Fibroblast of pulmonary artery (primary cell): ENCODE measurements around the gene PDSS1.

Source experiments
- DNase-seq: peaks from one replicate; pipeline ENCODE4 v3.0.0-alpha.2; 2010; ENCODE audit warnings: low read depth
- H3K4me3 ChIP-seq: replicated peaks from 2 replicates; pipeline ENCODE4 v1.5.1; 2011; ENCODE audit warnings: low read depth, mild to moderate bottlenecking, control low read depth, low read length, moderate library complexity
- TF ChIP-seq, protein P1 (sequence below): IDR thresholded peaks from 2 replicates; pipeline ENCODE4 v1.5.1; 2011; ENCODE audit warnings: mild to moderate bottlenecking, control low read depth, low read length, inconsistent platforms; ENCODE audit errors: missing control alignments

Gene PDSS1

GRCh38 chr10:26738301-26738911, 40.9 kb downstream of the PDSS1 start:
- TF ChIP-seq, protein P1, sequence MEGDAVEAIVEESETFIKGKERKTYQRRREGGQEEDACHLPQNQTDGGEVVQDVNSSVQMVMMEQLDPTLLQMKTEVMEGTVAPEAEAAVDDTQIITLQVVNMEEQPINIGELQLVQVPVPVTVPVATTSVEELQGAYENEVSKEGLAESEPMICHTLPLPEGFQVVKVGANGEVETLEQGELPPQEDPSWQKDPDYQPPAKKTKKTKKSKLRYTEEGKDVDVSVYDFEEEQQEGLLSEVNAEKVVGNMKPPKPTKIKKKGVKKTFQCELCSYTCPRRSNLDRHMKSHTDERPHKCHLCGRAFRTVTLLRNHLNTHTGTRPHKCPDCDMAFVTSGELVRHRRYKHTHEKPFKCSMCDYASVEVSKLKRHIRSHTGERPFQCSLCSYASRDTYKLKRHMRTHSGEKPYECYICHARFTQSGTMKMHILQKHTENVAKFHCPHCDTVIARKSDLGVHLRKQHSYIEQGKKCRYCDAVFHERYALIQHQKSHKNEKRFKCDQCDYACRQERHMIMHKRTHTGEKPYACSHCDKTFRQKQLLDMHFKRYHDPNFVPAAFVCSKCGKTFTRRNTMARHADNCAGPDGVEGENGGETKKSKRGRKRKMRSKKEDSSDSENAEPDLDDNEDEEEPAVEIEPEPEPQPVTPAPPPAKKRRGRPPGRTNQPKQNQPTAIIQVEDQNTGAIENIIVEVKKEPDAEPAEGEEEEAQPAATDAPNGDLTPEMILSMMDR = no peak
- no peak for DNase-seq
- no peak overlapping the region for H3K4me3 ChIP-seq

- no peak for DNase-seq
- no peak overlapping the region for H3K4me3 ChIP-seq
- TF ChIP-seq, protein P1 = no peak
Measured at GRCh38 chr10:26739071-26739631, 41.6 kb downstream of the PDSS1 start.

- TF ChIP-seq, protein P1 = no peak
- no peak for DNase-seq
- H3K4me3 ChIP-seq = no peak overlapping the region
Measured at GRCh38 chr10:26741368-26741767, 43.9 kb downstream of the PDSS1 start.

GRCh38 chr10:26743091-26743490, 45.6 kb downstream of the PDSS1 start:
- H3K4me3 ChIP-seq = no peak overlapping the region
- TF ChIP-seq, protein P1 = no peak
- no peak for DNase-seq

- H3K4me3 ChIP-seq = no peak overlapping the region
Measured at GRCh38 chr10:26743841-26744240, 46.3 kb downstream of the PDSS1 start.

GRCh38 chr10:26746061-26746460, 48.6 kb downstream of the PDSS1 start:
- TF ChIP-seq, protein P1 = no peak

More at GRCh38 chr10:26743841-26744240, 46.3 kb downstream of the PDSS1 start:
- no peak for DNase-seq
- TF ChIP-seq, protein P1 = no peak

GRCh38 chr10:26755443-26755903, 58.0 kb downstream of the PDSS1 start:
- TF ChIP-seq, protein P1 = no peak
- peak; percentile 55 for DNase-seq
- no peak overlapping the region for H3K4me3 ChIP-seq

More at GRCh38 chr10:26746061-26746460, 48.6 kb downstream of the PDSS1 start:
- no peak for DNase-seq
- H3K4me3 ChIP-seq = no peak overlapping the region
